ENCODE results near the gene CDK5RAP1.
A peak's percentile ranks its signal among the peaks of the same experiment; 100 is the strongest.

The CDK5RAP1 gene

DNA sequence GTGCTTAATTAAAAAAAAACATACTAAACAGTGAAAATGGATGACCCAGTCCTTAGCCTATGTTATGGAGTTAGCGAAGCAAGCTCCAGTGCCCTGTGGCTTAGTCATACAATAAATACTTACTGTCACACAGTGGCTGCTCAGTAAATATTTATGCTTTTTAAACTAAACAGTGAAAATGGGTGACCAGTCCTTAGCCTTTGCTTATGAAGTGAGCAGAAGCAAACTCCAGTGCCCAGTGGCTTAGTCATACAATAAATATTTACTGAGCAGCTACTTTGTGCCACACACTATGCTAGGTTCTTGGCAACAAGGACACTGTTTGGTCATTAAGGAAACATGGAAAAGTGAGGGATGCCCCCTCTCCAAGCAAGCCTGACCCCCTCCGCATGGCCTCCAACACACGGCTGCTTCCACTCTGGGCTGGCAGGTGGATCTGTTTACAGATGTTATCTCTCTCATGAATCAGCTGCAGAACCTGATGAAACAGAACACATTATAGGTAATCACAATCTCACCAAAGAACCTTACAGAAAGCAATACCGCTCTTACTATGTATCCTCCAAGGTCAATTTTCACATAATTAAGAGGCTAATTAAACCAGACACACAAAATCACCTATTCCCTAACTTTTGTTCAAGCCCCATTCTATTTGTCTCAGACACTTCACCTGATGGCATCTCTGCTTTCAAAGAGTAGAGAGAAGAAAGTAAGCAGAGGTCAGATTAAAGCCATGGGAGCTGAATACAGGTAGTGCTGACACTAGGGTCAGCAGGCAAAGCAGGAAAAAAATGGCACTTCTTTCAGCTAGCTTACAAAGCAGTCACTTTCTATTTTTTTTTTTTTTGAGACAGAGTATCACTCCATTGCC, 27.3 kb downstream of the CDK5RAP1 start:
- no peak overlapping the region for H3K18ac ChIP-seq (ENCODE audit: low read length)
- H3K4ac ChIP-seq (ENCODE audit: low read depth, low read length) = no peak overlapping the region
- H3K4me2 ChIP-seq (ENCODE audit: low read length) = no peak overlapping the region
- H3K4me1 ChIP-seq (ENCODE audit: control insufficient read depth in 1 of 2, insufficient read depth in 2 of 2, low read length in 2 of 2) = no peaks in the 10 kb centered on the region
- H2AK5ac ChIP-seq (ENCODE audit: low read length) = no peak overlapping the region
- no peak overlapping the region for H3K23ac ChIP-seq (ENCODE audit: low read length)
- no peak overlapping the region for H3K4me3 ChIP-seq (ENCODE audit: low read depth, low read length)
- no CpG with 5 or more reads among the region's 4 CpGs for WGBS (ENCODE audit: extremely low coverage, insufficient coverage, insufficient read length)
- no peak overlapping the region for H3K14ac ChIP-seq (ENCODE audit: low read length)
- H4K8ac ChIP-seq (ENCODE audit: low read depth, low read length) = no peak overlapping the region
- no peaks in the 10 kb centered on the region for H3K79me2 ChIP-seq (ENCODE audit: control insufficient read depth, insufficient read depth, low read length, poor library complexity)
- no peak overlapping the region for H4K12ac ChIP-seq (ENCODE audit: low read depth, low read length)
- no peak overlapping the region for H2BK12ac ChIP-seq (ENCODE audit: low read length)
- no peaks in the 10 kb centered on the region for H3K27me3 ChIP-seq (ENCODE audit: insufficient read depth, low read length)
- H3K9ac ChIP-seq (ENCODE audit: low read length) = no peak overlapping the region
- no peaks in the 10 kb centered on the region for H3K9me3 ChIP-seq (ENCODE audit: insufficient read depth, low read depth, low read length)
- H2BK5ac ChIP-seq (ENCODE audit: low read depth, low read length, poor library complexity) = no peak overlapping the region
- peak in 1 of 2 donors; percentile 14 for DNase-seq
- no peak overlapping the region for H2BK120ac ChIP-seq (ENCODE audit: insufficient read depth, low read length, poor library complexity)
- H2AFZ ChIP-seq (ENCODE audit: insufficient read depth, low read length, poor library complexity) = no peak overlapping the region
- H3K36me3 ChIP-seq (ENCODE audit: control insufficient read depth in 1 of 2, insufficient read depth in 2 of 2, low read length in 2 of 2) = peaks cover 19 to 35% of the 10 kb centered on the region in 2 experiments
- no peak overlapping the region for H4K91ac ChIP-seq (ENCODE audit: low read depth, low read length)
- no peak overlapping the region for H3K27ac ChIP-seq (ENCODE audit: low read depth, low read length)
- H3K79me1 ChIP-seq (ENCODE audit: low read length) = no peaks in the 10 kb centered on the region

- Histone ChIP-seq H2AK5ac (ENCODE audit: low read length) (no peak overlapping the region), H3K36me3 (ENCODE audit: control insufficient read depth in 1 of 2, insufficient read depth in 2 of 2, low read length in 2 of 2) (peaks cover 15 to 30% of the 10 kb centered on the region in 2 experiments), H2AFZ (ENCODE audit: insufficient read depth, low read length, poor library complexity) (no peak overlapping the region), H2BK12ac (ENCODE audit: low read length) (no peak overlapping the region), H2BK120ac (ENCODE audit: insufficient read depth, low read length, poor library complexity) (no peak overlapping the region), H3K4me3 (ENCODE audit: low read depth, low read length) (no peak overlapping the region), H3K9me3 (ENCODE audit: insufficient read depth, low read depth, low read length) (no peaks in the 10 kb centered on the region), H3K14ac (ENCODE audit: low read length) (no peak overlapping the region), H2BK5ac (ENCODE audit: low read depth, low read length, poor library complexity) (no peak overlapping the region), H4K91ac (ENCODE audit: low read depth, low read length) (no peak overlapping the region), H3K27ac (ENCODE audit: low read depth, low read length) (no peak overlapping the region), H3K4me2 (ENCODE audit: low read length) (no peak overlapping the region), H3K79me2 (ENCODE audit: control insufficient read depth, insufficient read depth, low read length, poor library complexity) (no peaks in the 10 kb centered on the region), H3K18ac (ENCODE audit: low read length) (no peak overlapping the region), H4K12ac (ENCODE audit: low read depth, low read length) (no peak overlapping the region), H3K4ac (ENCODE audit: low read depth, low read length) (no peak overlapping the region), H4K8ac (ENCODE audit: low read depth, low read length) (no peak overlapping the region), H3K27me3 (ENCODE audit: insufficient read depth, low read length) (no peaks in the 10 kb centered on the region), H3K9ac (ENCODE audit: low read length) (no peak overlapping the region), H3K4me1 (ENCODE audit: control insufficient read depth in 1 of 2, insufficient read depth in 2 of 2, low read length in 2 of 2) (no peaks in the 10 kb centered on the region), H3K23ac (ENCODE audit: low read length) (no peak overlapping the region), H3K79me1 (ENCODE audit: low read length) (no peaks in the 10 kb centered on the region)
- no peak for DNase-seq
- no CpG with 5 or more reads among the region's 4 CpGs for WGBS (ENCODE audit: extremely low coverage, insufficient coverage, insufficient read length)
These were observed 28.3 kb downstream of the CDK5RAP1 start for GRCh38 chr20:33372993-33373441.

GRCh38 chr20:33370291-33370690, 31.0 kb downstream of the CDK5RAP1 start:
- Histone ChIP-seq H3K23ac (ENCODE audit: low read length) (no peak overlapping the region), H3K18ac (ENCODE audit: low read length) (no peak overlapping the region), H3K9me3 (ENCODE audit: insufficient read depth, low read depth, low read length) (no peaks in the 10 kb centered on the region), H3K4me1 (ENCODE audit: control insufficient read depth in 1 of 2, insufficient read depth in 2 of 2, low read length in 2 of 2) (no peaks in the 10 kb centered on the region), H3K27me3 (ENCODE audit: insufficient read depth, low read length) (no peaks in the 10 kb centered on the region), H2BK12ac (ENCODE audit: low read length) (no peak overlapping the region), H3K4me3 (ENCODE audit: low read depth, low read length) (no peak overlapping the region), H2AK5ac (ENCODE audit: low read length) (no peak overlapping the region), H3K79me2 (ENCODE audit: control insufficient read depth, insufficient read depth, low read length, poor library complexity) (no peaks in the 10 kb centered on the region), H4K8ac (ENCODE audit: low read depth, low read length) (no peak overlapping the region), H3K9ac (ENCODE audit: low read length) (no peak overlapping the region), H3K4ac (ENCODE audit: low read depth, low read length) (no peak overlapping the region), H4K12ac (ENCODE audit: low read depth, low read length) (no peak overlapping the region), H3K79me1 (ENCODE audit: low read length) (no peaks in the 10 kb centered on the region), H3K27ac (ENCODE audit: low read depth, low read length) (no peak overlapping the region), H3K4me2 (ENCODE audit: low read length) (no peak overlapping the region), H3K36me3 (ENCODE audit: control insufficient read depth in 1 of 2, insufficient read depth in 2 of 2, low read length in 2 of 2) (peaks cover 21 to 31% of the 10 kb centered on the region in 2 experiments), H2BK5ac (ENCODE audit: low read depth, low read length, poor library complexity) (no peak overlapping the region), H4K91ac (ENCODE audit: low read depth, low read length) (no peak overlapping the region), H3K14ac (ENCODE audit: low read length) (no peak overlapping the region), H2AFZ (ENCODE audit: insufficient read depth, low read length, poor library complexity) (no peak overlapping the region), H2BK120ac (ENCODE audit: insufficient read depth, low read length, poor library complexity) (no peak overlapping the region)
- WGBS (ENCODE audit: extremely low coverage, insufficient coverage, insufficient read length) = no CpG with 5 or more reads among the region's 8 CpGs
- DNase-seq = no peak

- H2AFZ ChIP-seq (ENCODE audit: insufficient read depth, low read length, poor library complexity) = no peak overlapping the region
- no peak overlapping the region for H2BK5ac ChIP-seq (ENCODE audit: low read depth, low read length, poor library complexity)
- H3K4me3 ChIP-seq (ENCODE audit: low read depth, low read length) = no peak overlapping the region
- peaks cover 27 to 34% of the 10 kb centered on the region in 2 experiments for H3K36me3 ChIP-seq (ENCODE audit: control insufficient read depth in 1 of 2, insufficient read depth in 2 of 2, low read length in 2 of 2)
- H3K4ac ChIP-seq (ENCODE audit: low read depth, low read length) = no peak overlapping the region
- H3K18ac ChIP-seq (ENCODE audit: low read length) = no peak overlapping the region
- H3K4me1 ChIP-seq (ENCODE audit: control insufficient read depth in 1 of 2, insufficient read depth in 2 of 2, low read length in 2 of 2) = no peaks in the 10 kb centered on the region
- DNase-seq = peak in 1 of 2 donors; percentile 34
- H3K23ac ChIP-seq (ENCODE audit: low read length) = no peak overlapping the region
- H4K8ac ChIP-seq (ENCODE audit: low read depth, low read length) = no peak overlapping the region
- H3K9ac ChIP-seq (ENCODE audit: low read length) = no peak overlapping the region
- H4K91ac ChIP-seq (ENCODE audit: low read depth, low read length) = no peak overlapping the region
- H3K27me3 ChIP-seq (ENCODE audit: insufficient read depth, low read length) = no peaks in the 10 kb centered on the region
- no peak overlapping the region for H4K12ac ChIP-seq (ENCODE audit: low read depth, low read length)
- H3K14ac ChIP-seq (ENCODE audit: low read length) = no peak overlapping the region
- WGBS (ENCODE audit: extremely low coverage, insufficient coverage, insufficient read length) = no CpG with 5 or more reads among the region's 1 CpG
- no peaks in the 10 kb centered on the region for H3K9me3 ChIP-seq (ENCODE audit: insufficient read depth, low read depth, low read length)
- H3K4me2 ChIP-seq (ENCODE audit: low read length) = no peak overlapping the region
- no peak overlapping the region for H2BK120ac ChIP-seq (ENCODE audit: insufficient read depth, low read length, poor library complexity)
- H2BK12ac ChIP-seq (ENCODE audit: low read length) = no peak overlapping the region
- H2AK5ac ChIP-seq (ENCODE audit: low read length) = no peak overlapping the region
- no peak overlapping the region for H3K27ac ChIP-seq (ENCODE audit: low read depth, low read length)
- H3K79me1 ChIP-seq (ENCODE audit: low read length) = no peaks in the 10 kb centered on the region
- H3K79me2 ChIP-seq (ENCODE audit: control insufficient read depth, insufficient read depth, low read length, poor library complexity) = no peaks in the 10 kb centered on the region
These were observed 38.4 kb downstream of the CDK5RAP1 start for GRCh38 chr20:33362898-33363297.
